HG02642 (cell line): ENCODE data around the gene MUC22.

Source experiments
- ATAC-seq: cut with Tn5 transposase; IDR thresholded peaks from one replicate; pipeline ENCODE4 v1.9.1; 2021; ENCODE audit warnings: mild to moderate bottlenecking; ENCODE audit not compliant: unreplicated experiment, poor library complexity

MUC22 gene

GRCh38 chr6:31070711-31071197, 60.5 kb downstream of the MUC22 start:
- no peak for ATAC-seq

DNA sequence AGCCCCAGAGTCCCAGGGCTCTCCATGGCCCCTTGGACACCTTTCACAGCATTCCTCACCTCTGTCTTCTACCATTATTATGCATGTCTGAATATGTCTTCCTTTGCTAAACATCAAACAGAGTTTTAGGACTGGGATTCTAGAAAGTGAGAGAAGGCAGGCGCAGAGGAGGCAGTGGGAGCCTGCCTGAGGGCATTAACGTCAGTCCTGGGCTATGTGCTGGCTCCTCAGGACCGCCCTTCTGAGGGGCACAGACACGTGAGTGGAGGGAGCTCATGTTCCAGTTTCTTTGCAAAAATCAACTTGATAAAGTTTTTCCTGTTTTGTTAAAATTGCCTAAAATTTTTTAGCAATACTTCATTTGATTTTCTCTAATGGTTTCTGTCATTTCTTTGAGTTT, 64.1 kb downstream of the MUC22 start:
- ATAC-seq: no peak

DNA sequence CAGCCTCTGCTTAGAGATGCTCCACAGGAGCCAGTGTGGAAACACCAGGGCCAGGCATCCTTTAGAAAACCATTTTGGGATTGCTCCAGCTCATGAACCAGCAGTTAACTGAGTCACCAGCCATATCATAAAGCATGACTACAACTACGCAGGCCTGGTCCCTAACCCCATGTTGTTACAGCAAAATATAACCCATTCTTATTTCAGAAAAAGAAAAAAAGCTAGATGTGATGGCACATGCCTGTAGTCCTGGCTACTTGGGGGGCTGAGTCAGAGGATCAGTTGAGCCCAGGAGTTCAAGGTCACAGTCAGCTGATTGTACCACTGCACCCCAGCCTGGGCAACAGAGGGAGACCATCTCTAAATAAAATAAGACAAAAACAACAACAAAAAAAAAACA, 65.3 kb downstream of the MUC22 start:
- no peak for ATAC-seq

GRCh38 chr6:31076611-31077010, 66.3 kb downstream of the MUC22 start:
- no peak for ATAC-seq

DNA sequence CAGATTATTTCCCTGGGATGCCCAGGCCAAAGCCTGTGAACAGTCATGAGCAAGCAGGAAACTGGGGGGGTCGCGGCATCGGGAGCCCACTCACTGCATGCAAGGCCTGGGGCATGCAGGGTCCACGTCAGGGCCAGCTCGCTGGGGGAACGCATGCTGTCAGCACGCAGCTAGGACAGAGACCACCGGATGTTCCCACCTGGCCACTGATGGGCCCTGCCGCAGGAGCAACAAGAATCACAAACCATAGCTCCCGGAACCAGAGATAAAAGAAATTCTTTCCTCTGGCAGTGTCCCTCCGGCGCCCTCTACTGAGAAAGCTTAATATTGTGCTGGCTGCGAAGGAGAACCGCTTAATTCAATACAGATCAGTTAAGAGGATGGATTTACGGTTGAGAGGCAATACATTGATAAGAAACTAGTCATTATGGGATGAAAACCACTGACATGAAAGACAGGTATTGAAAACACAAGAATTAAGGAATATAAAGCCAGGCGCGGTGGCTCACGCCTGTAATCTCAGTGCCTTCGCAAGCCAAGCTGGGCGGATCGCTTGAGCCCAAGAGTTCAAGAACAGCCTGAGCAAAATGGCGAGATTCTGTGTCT, 69.5 kb downstream of the MUC22 start:
- no peak for ATAC-seq

DNA sequence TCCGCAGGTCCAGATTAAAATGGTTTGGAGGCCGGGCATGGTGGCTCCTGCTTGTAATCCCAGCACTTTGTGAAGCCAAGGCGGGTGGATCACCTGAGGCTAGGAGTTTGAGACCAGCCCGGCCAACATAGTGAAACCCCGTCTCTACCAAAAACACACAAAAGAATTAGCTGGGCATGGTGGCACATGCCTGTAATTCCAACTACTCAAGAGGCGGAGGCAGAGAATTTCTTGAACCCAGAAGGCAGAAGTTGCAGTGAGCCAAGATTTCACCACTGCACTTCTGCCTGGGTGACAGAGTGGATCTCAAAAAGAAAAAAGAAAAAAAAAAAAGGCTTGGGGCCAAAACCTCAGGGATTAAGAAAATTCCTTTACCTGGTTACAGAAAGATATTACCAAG, 71.6 kb downstream of the MUC22 start:
- no peak for ATAC-seq

DNA sequence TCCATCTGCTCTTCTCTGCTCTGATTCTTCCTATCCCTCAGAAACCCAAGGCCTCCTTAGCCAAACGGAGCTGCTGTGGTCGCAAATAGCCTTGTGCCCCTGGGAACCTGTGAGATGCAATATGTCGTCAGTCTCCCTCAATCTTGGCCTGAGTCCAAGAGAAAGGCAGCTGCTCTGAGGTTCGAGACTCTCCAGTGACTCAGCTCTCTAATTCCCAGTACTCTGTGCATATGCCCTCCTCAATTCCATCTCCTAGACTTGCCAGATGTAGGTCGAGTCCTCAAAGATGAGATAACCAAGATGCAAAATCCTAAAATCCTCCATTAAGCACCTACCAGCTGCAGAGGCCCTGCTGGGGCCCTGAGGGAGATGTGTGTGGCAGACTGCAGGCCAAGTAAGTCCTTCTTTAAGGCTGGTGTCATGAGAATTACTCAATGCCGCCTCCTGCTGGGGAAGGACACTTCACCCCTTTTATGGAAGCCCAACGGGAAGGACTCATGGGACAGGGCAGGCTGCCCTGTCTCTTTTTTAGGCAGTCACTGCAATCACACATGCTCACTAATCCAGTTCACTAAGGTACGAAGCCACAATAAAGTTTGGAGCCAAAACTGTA, 73.6 kb downstream of the MUC22 start:
- ATAC-seq: no peak
